Lung (tissue), 12 donors: Measurements from ENCODE around the gene ITGB1. TPM values are rescaled to one million over a fixed set of nuclear protein-coding genes. Genes with fewer than 3 reads are reported as not detected.

Experiments
- ATAC-seq: fragments of 200-7000 bp; cut with Tn5 transposase; one replicate; pipeline ENCODE4 v1.9.1; 2020; ENCODE audit warnings: moderate number of reproducible peaks; ENCODE audit not compliant: insufficient read depth, low FRiP score
- DNase-seq, 3 donors: peaks; one replicate each; pipeline ENCODE4 v3.0.0-alpha.2; 2013 to 2017
- H3K27ac ChIP-seq, 2 donors: one replicate each; pipeline ENCODE4 v1.5.1; 2013; ENCODE audit warnings: mild to moderate bottlenecking in 2 of 2, moderate library complexity in 2 of 2, control low read depth in 1 of 2, inconsistent platforms in 1 of 2, low read depth in 1 of 2, low read length in 1 of 2
- H3K27me3 ChIP-seq, 3 donors: one replicate each; pipeline ENCODE4 v1.5.1; 2013; ENCODE audit warnings: low read length in 2 of 3; ENCODE audit not compliant: control insufficient read depth in 3 of 3, insufficient read depth in 3 of 3
- H3K36me3 ChIP-seq, 4 donors: one replicate each; pipeline ENCODE4 v1.5.1; 2013; ENCODE audit warnings: low read length in 4 of 4, mild to moderate bottlenecking in 1 of 4, moderate library complexity in 1 of 4; ENCODE audit not compliant: control insufficient read depth in 4 of 4, insufficient read depth in 4 of 4
- H3K4me1 ChIP-seq, 5 donors: one replicate each; pipeline ENCODE4 v1.5.1; 2013; ENCODE audit warnings: low read length in 5 of 5, mild to moderate bottlenecking in 2 of 5, moderate library complexity in 1 of 5; ENCODE audit not compliant: control insufficient read depth in 5 of 5, insufficient read depth in 5 of 5
- H3K4me3 ChIP-seq: one replicate; pipeline ENCODE4 v1.5.1; 2013; ENCODE audit warnings: mild to moderate bottlenecking, control low read depth, moderate library complexity
- H3K9ac ChIP-seq, 2 donors: one replicate each; pipeline ENCODE4 v1.5.1; 2013; ENCODE audit warnings: low read length in 2 of 2, control low read depth in 1 of 2; ENCODE audit not compliant: insufficient read depth in 1 of 2
- H3K9me3 ChIP-seq, 4 donors: one replicate each; pipeline ENCODE4 v1.5.1; 2013; ENCODE audit warnings: low read length in 3 of 4, mild to moderate bottlenecking in 1 of 4, moderate library complexity in 1 of 4; ENCODE audit not compliant: control insufficient read depth in 4 of 4, insufficient read depth in 3 of 4
- WGBS, 2 donors: extraction: QIAGEN DNeasy Blood & Tissue Kit; methylation state at CpG; one replicate each; pipeline ENCODE4 v1.1.7; 2013; 5-methylcytosine and 5-hydroxymethylcytosine counted together
- polyA plus RNA-seq, 2 donors: library from polyadenylated mRNA; stranded (reverse); fragments of 200-250 nt; gene quantifications; one replicate each; pipeline ENCODE4 v1.2.1, GENCODE V29; 2013
- total RNA-seq, 2 donors: library from RNA; depleted of rRNA in 1 of 2; stranded (reverse); fragments of >200 nt in 1 of 2; gene quantifications; one replicate each; pipeline ENCODE4 v1.2.1, GENCODE V29; 2014 to 2021
- TF ChIP-seq, protein P1 (sequence below): IDR thresholded peaks from 2 replicates; pipeline ENCODE4 v1.5.1; 2012; ENCODE audit warnings: mild to moderate bottlenecking; ENCODE audit errors: control extremely low read depth, extremely low read depth
- donor health status: control.
- donor health status: control.
- donor health status: Bipolar disorder and iron deficiency.
- donor health status: healthy.
- donor health status: DM: yes; HTN: yes; CAD: no.

Gene ITGB1
- total and polyA plus RNA-seq, 4 donors, result 105 to 445 (median 333) TPM

GRCh38 chr10:32893916-32894664, 63.9 kb downstream of the ITGB1 start:
- no peak for ATAC-seq
- no peak for DNase-seq
- TF ChIP-seq, protein P1, sequence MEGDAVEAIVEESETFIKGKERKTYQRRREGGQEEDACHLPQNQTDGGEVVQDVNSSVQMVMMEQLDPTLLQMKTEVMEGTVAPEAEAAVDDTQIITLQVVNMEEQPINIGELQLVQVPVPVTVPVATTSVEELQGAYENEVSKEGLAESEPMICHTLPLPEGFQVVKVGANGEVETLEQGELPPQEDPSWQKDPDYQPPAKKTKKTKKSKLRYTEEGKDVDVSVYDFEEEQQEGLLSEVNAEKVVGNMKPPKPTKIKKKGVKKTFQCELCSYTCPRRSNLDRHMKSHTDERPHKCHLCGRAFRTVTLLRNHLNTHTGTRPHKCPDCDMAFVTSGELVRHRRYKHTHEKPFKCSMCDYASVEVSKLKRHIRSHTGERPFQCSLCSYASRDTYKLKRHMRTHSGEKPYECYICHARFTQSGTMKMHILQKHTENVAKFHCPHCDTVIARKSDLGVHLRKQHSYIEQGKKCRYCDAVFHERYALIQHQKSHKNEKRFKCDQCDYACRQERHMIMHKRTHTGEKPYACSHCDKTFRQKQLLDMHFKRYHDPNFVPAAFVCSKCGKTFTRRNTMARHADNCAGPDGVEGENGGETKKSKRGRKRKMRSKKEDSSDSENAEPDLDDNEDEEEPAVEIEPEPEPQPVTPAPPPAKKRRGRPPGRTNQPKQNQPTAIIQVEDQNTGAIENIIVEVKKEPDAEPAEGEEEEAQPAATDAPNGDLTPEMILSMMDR, result no peak
- Histone ChIP-seq H3K27ac (no peak overlapping the region), H3K9ac (no peak overlapping the region), H3K4me1 (no peaks in the 10 kb centered on the region), H3K4me3 (no peak overlapping the region), H3K9me3 (no peaks in the 10 kb centered on the region), H3K36me3 (peaks cover 2 to 23% (median 15%) of the 10 kb centered on the region in 4 donors), H3K27me3 (no peaks in the 10 kb centered on the region)
- 94 to 96% methylated on average over 2 of the region's 2 CpGs for WGBS, 2 donors

GRCh38 chr10:32893434-32893833, 64.6 kb downstream of the ITGB1 start:
- no peaks in the 10 kb centered on the region for H3K9me3 ChIP-seq
- ATAC-seq (no peak), DNase-seq (no peak)
- H3K4me3 ChIP-seq, result no peak overlapping the region
- no peak overlapping the region for H3K9ac ChIP-seq
- 53 to 60% methylated on average over 3 of the region's 3 CpGs for WGBS, 2 donors
- H3K27ac ChIP-seq, result no peak overlapping the region
- no peaks in the 10 kb centered on the region for H3K4me1 ChIP-seq
- no peaks in the 10 kb centered on the region for H3K27me3 ChIP-seq
- TF ChIP-seq, protein P1, result no peak
- peaks cover 2 to 20% (median 12%) of the 10 kb centered on the region in 4 donors for H3K36me3 ChIP-seq

DNA sequence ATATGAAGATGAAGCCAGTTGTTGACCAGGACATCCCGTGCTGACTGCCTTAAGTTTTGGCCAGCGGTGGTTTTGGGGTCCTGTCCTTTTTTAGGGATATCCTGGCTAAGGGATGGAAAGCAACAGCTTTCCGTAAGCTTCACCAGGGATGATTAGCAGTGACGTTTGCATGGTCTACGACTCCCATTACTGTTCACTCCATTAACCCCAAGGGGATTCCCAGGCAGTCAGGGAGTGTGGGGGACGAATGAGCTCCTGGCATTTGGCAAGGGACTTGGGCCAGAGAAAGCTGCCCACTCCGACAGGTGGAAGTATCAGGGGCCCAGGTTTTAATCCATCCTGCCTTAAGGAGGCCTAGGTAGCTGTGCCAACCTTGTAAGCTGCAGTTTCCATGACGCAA, 66.8 kb downstream of the ITGB1 start:
- Histone ChIP-seq H3K36me3 (peaks cover 0 to 7% (median 0%) of the 10 kb centered on the region in 4 donors), H3K27ac (no peak overlapping the region), H3K4me3 (no peak overlapping the region), H3K27me3 (no peaks in the 10 kb centered on the region), H3K4me1 (no peaks in the 10 kb centered on the region), H3K9me3 (no peaks in the 10 kb centered on the region), H3K9ac (no peak overlapping the region)
- 85 to 90% methylated on average over 8 of the region's 8 CpGs for WGBS, 2 donors
- no peak for ATAC-seq
- TF ChIP-seq, protein P1, result no peak
- DNase-seq, result no peak

- H3K9me3 ChIP-seq, result no peaks in the 10 kb centered on the region
- no peak overlapping the region for H3K27ac ChIP-seq
- 75 to 91% methylated on average over 3 of the region's 3 CpGs for WGBS, 2 donors
- H3K4me3 ChIP-seq, result no peak overlapping the region
- H3K27me3 ChIP-seq, result no peaks in the 10 kb centered on the region
- DNase-seq (no peak), ATAC-seq (no peak)
- TF ChIP-seq, protein P1, result no peak
- H3K36me3 ChIP-seq, result peaks cover 0 to under 1% (median 0%) of the 10 kb centered on the region in 4 donors
- no peak overlapping the region for H3K9ac ChIP-seq
- H3K4me1 ChIP-seq, result no peaks in the 10 kb centered on the region
These were observed 67.6 kb downstream of the ITGB1 start for GRCh38 chr10:32890444-32890843.
